GM12892 (cell line): Measurements from ENCODE around the gene POLN.

Experiments used
- POLR2A ChIP-seq: IDR thresholded peaks from 2 replicates; pipeline ENCODE4 v1.6.1; 2011; ENCODE audit warnings: low read depth, low read length, control low read depth
- POLR2AphosphoS5 ChIP-seq: IDR thresholded peaks from 2 replicates; pipeline ENCODE4 v1.6.1; 2011; ENCODE audit warnings: low read depth, low read length, control low read depth

DNA sequence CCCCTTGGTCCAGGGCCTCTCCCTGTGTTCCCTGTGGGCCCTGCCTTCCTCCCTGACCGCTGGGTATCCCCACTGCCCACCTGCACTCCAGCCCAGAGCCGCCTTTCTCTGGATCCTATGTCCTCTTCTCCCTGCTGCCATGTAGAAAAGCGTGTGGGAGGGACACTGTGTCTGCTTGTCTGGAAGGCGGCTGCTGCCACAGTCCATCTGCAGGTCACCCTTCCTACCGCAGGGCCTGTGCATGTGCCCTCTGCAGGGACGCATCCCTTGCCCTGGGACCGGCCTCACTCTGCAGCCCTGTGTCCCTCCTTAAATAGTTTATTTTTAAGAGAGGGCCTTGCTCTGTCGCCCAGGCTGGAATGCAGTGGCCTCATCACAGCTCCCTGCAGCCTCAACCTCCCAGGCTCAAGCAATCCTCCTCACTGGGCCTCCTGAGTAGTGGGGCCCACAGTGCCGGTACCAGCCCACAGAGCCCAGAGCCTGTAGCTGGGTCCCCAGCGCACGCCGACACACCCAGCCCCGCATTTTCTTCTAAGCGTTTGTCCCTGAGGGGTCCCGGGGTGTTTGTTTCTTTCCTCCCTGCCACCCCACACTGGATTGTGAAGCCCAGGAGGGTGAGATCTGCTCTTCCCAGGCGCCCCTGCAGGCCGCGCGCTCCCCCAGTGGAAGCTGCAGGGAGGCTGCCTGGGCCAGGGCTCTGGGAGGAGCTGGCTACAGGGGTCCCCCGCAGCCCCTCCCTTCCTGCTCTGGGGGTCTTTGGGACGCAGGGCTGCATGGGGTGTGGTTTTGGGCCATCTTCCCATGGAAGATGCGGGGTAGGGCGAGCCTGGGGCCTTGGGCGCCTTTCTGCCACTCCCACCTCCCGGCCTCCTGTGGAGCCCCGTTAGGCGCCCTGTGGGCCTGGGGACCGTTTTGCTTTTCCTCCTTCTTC is 195.6 kb downstream of the POLN start:
- no peak for TF ChIP-seq POLR2A
- no peak for TF ChIP-seq POLR2AphosphoS5
